GM21515 (cell line): ENCODE data around the gene CFAP65.
A peak's percentile ranks its signal among the peaks of the same experiment; 100 is the strongest.

ENCODE experiments used
- ATAC-seq: cut with Tn5 transposase; IDR thresholded peaks from one replicate; pipeline ENCODE4 v1.9.1; 2021; ENCODE audit not compliant: unreplicated experiment

The CFAP65 gene

GRCh38 chr2:219062081-219062480 is 20.8 kb upstream of the CFAP65 start:
- no peak for ATAC-seq

GRCh38 chr2:219060821-219061791 is 19.8 kb upstream of the CFAP65 start, which contains the start of gene IHH:
Gene IHH (minus strand): TSS chr2:219060921. CDS start chr2:219060467, 454 bp downstream.
- no peak for ATAC-seq

DNA sequence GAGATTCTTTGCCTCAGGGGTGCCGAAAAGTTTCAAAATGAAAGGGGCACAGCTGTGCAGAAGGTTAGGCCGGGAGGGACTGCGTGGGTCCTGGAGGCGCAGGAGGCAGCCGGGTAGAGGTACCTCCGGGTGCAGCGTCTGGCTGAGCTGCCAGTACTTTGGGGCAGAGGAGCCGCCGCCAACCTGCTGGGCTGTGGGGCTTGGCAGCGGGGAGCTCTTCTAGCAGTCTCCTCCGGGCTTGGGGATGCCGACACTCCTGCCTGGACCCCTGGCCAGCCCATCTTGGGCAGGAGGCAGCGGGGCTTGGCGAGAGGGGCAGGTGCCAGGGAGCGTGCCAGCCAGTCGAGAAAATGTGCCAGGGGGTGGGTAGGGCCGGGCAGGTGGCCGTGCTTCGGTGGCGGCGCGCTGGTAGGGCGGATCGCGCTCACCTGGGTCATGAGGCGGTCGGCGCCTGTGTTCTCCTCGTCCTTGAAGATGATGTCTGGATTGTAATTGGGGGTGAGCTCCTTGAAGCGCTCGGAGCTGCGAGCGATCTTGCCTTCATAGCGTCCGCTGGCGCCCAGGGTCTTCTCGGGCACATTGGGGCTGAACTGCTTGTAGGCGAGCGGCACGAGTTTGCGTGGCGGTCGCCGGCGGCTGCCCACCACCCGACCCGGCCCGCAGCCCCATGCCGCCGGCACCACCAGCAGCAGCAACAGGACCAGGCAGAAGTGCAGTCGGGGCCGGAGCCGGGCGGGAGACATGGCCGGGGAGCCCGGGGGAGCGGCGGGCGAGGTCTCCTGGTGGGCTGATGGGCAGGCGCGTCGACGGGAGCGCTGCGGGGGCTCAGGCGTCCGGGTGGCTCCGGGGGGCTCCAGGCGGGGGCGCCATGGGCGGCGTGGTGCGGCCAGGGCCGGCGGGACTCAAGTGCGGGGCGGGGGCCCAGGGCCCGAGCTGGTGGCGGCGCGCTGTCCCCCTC is 18.7 kb upstream of the CFAP65 start:
- no peak for ATAC-seq

DNA sequence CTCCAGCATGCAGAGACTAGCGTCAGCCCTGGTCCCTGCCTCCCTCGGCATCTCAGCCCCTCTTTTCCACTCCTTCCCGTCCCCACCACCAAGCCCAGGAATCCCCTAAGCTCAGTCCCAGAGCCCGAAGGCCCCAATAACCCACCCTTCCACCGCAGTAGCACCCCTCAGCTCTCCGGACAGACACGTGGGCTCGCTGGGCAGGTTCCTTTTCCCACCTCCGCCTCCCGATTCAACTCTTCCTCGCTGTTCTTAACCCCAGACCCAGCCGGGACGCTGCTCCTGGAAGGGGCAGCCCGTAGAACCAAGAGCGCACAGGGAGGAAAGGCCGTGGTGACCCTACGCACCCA is 18.0 kb upstream of the CFAP65 start:
- ATAC-seq: no peak

- no peak for ATAC-seq
Observed at GRCh38 chr2:219058541-219059374, 17.4 kb upstream of the CFAP65 start.

GRCh38 chr2:219057709-219058540 is 16.6 kb upstream of the CFAP65 start:
- ATAC-seq: peak; percentile 80

- ATAC-seq: no peak
Observed at GRCh38 chr2:219056896-219057708, 15.8 kb upstream of the CFAP65 start.

DNA sequence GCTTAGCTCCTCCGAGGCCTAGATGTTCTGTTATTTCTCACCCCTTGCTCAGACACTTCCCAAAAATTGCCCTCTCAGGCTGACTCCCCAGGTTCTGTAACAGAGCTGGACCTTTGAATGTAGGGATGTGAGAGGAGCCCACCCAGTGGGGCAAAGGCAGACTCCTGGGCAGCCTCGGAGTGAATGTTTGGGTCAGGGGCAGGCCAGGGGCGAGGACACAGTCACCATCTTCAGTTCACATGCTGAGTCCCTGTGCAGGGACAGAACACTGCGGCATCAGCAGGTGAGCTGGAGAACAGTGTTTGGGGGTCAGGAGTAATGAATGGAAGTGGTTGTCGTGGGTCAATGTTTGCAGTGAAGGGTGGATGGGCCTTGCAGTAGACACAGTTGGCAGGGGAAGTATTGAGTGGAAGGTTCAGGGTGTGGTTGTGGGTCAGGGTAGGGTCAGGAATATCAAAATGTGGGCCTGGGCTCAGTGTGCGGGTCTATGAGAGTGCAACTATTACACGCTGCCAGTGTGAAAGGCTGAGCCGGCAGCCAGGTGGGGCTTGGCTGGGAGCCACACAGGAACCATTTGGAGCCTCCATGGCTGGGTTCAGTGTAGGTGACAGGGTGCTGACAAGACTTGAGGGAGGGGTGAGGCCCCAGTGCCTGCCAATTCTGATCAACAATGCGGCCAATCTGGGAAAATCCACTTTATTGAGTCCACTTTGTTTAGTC is 15.0 kb upstream of the CFAP65 start:
- no peak for ATAC-seq

DNA sequence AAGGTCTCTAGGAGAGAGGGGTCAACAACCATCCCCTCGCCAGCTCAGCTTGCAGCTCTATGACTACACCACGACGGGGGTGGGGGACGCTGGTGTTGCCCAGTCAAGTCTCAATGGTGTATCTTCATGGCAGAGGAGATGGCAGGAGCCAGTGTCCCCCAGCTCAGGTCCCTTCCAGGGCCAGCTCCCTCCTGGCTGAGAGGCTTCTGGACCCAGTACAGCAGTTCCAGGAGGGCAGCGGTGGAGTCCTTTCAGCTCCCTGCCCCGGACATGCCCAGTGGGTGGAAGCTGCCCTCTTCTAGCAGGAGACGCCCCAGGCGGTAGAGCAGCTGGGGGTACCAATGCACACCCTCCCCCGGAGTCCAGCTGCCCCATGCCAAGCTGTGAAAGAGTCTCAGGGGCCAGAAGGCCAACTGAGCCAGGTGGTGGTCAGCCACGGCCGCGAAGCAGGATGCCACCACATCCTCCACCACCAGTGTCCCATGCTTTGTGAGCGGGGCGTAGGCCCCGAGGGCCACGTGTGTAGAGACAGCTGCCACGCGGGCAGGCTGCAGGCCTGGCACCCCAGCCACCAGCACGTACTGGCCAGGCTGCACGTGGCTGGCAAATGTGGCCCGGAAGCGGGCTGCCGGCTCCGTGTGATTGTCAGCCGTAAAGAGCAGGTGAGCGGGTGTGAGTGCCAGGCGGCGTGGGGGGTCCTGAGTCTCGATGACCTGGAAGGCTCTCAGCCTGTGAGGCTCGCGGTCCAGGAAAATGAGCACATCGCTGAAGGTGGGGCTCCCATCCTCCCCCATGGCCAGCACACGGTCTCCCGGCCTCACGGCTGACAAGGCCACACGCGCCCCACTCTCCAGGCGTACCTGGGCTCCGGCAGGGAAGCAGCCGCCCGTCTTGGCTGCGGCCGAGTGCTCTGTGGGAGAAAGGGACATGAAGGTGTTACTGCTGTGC is 13.9 kb upstream of the CFAP65 start:
- ATAC-seq: no peak

GRCh38 chr2:219049282-219049681 is 8.0 kb upstream of the CFAP65 start:
- ATAC-seq: no peak

DNA sequence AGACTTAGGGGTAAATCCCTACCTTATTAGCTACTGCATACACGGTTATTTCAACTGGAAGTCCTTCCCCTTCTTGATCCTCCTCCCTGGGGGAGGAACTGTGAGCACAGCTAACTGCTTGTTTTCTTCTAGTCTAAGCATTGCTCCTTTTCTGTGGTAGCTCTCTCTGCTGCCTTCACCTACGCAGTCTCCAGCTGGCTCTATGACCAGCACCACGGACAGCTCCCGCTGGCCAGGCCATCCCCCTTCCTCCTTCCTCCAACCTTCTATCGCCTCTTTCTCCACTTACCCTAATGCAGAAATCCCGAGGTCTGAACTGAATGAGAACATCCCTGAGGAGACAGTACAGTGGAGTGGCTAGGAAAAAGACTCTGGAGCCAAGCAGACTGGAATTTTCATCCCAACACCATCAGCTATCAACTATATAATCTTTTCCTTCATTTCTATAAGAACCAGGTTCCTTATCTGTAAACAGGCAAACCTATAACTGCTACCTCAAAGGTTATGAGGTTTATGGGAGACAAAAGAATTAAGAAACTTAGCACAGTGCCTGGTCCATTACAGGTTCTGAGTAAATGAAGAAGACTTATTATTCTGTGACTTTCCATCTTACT is 4.7 kb upstream of the CFAP65 start:
- ATAC-seq: no peak

GRCh38 chr2:219042750-219043149 is 1.4 kb upstream of the CFAP65 start:
- ATAC-seq: no peak

- no peak for ATAC-seq
Observed at GRCh38 chr2:219042157-219042556, 841 bp upstream of the CFAP65 start.

DNA sequence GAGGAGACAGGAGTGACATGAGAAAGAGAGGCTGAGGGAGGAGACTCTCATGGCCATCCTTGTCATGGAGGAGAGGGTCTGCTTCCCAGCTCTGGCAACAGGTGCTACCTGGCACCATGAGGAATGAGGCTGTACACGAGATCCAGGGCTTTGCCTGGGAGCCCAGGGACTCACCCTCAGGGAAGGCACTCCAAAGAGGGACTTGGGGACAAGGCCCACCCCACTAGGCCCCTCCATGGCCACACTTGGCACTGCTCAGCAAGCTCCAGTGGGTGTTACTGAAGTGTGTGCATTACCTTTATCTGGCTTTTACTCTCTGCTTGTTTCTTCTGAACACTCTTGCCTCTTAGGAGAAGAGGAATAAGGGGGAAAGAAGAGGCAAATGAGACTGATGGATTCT is 2.7 kb downstream of the CFAP65 start:
- no peak for ATAC-seq

GRCh38 chr2:219037783-219038499 is 3.4 kb downstream of the CFAP65 start:
- ATAC-seq: no peak

DNA sequence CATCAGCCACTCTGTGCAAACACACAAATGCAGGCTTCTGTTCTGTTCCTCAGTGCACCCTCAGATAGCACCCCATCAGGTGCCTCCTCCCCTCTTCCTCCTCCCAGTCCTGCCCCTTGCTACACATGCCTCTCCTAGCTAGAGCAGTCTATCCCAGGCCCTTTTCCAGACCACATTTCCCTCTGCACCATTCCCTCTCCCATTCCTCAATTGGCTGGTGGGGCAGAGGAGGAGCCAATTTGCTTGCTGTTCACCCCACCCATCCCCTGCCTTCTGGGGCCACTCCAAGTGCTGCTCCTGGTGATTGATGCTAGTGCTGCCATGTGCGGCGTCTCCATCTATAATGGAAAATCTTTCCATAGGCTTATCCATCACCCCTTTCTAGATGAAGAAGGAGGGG is 5.4 kb downstream of the CFAP65 start:
- no peak for ATAC-seq
